Middle frontal gyrus (tissue), 1 donor: ENCODE measurements around the gene CDH4.

ENCODE experiments used
- DNase-seq: peaks from one replicate; pipeline ENCODE4 v3.0.0-alpha.2; 2015; ENCODE audit warnings: low spot score; ENCODE audit errors: extremely low spot score

Gene CDH4

GRCh38 chr20:61812845-61813485 lies 560.9 kb downstream of the CDH4 start:
- no peak for DNase-seq

- no peak for DNase-seq
Measured at GRCh38 chr20:61813791-61814190, 561.7 kb downstream of the CDH4 start.

GRCh38 chr20:61814244-61814643 lies 562.2 kb downstream of the CDH4 start:
- no peak for DNase-seq

GRCh38 chr20:61814726-61815125 lies 562.7 kb downstream of the CDH4 start:
- no peak for DNase-seq

GRCh38 chr20:61815176-61815575 lies 563.1 kb downstream of the CDH4 start:
- DNase-seq: no peak

GRCh38 chr20:61815678-61816077 lies 563.6 kb downstream of the CDH4 start:
- no peak for DNase-seq

GRCh38 chr20:61816606-61817460 lies 564.8 kb downstream of the CDH4 start:
- DNase-seq: no peak

GRCh38 chr20:61817575-61817974 lies 565.5 kb downstream of the CDH4 start:
- no peak for DNase-seq

GRCh38 chr20:61818746-61819573 lies 566.9 kb downstream of the CDH4 start:
- no peak for DNase-seq

GRCh38 chr20:61819574-61819846 lies 567.4 kb downstream of the CDH4 start:
- no peak for DNase-seq

GRCh38 chr20:61819921-61820825 lies 568.1 kb downstream of the CDH4 start:
- no peak for DNase-seq

GRCh38 chr20:61821735-61822134 lies 569.7 kb downstream of the CDH4 start:
- no peak for DNase-seq

- DNase-seq: no peak
Measured at GRCh38 chr20:61822396-61822795, 570.3 kb downstream of the CDH4 start.

- no peak for DNase-seq
Measured at GRCh38 chr20:61823242-61823641, 571.2 kb downstream of the CDH4 start.

GRCh38 chr20:61828891-61829290 lies 576.8 kb downstream of the CDH4 start:
- no peak for DNase-seq

GRCh38 chr20:61829526-61829925 lies 577.5 kb downstream of the CDH4 start:
- DNase-seq: no peak

- DNase-seq: no peak
Measured at GRCh38 chr20:61830241-61830930, 578.3 kb downstream of the CDH4 start.

GRCh38 chr20:61830991-61831390 lies 578.9 kb downstream of the CDH4 start:
- no peak for DNase-seq

- no peak for DNase-seq
Measured at GRCh38 chr20:61832181-61832580, 580.1 kb downstream of the CDH4 start.

GRCh38 chr20:61833807-61834610 lies 581.9 kb downstream of the CDH4 start:
- DNase-seq: no peak
